CD8-positive, alpha-beta memory T cell (primary cell): ENCODE results near the gene GRIN3A. TPM values are rescaled to one million over a fixed set of nuclear protein-coding genes. Genes with fewer than 3 reads are reported as not detected.

ENCODE experiments used
- CTCF ChIA-PET: fragments of 350-600 bp; sonication (Branson Sonifier 250); formaldehyde crosslinking; loops from one replicate; lab custom pipeline; 2021; ENCODE audit warnings: antibody characterized with exemption; lab: Charles Lee
- POLR2A ChIA-PET: fragments of 350-600 bp; sonication (Branson Sonifier 250); formaldehyde crosslinking; loops from one replicate; lab custom pipeline; 2021; ENCODE audit warnings: antibody characterized with exemption; lab: Charles Lee
- DNase-seq, 5 donors: peaks; one replicate each; pipeline versions ENCODE4 v3.0.0 to v3.0.0-alpha.2; 2020 to 2022; ENCODE audit warnings: mixed read lengths in 1 of 5
- H3K27ac ChIP-seq: one replicate; pipeline ENCODE4 v1.7.0; 2013; ENCODE audit warnings: low read depth, mild to moderate bottlenecking, low read length, moderate library complexity
- H3K27me3 ChIP-seq: 2 replicates; pipeline ENCODE4 v1.7.0; 2013; ENCODE audit warnings: low read length, mild to moderate bottlenecking; ENCODE audit not compliant: insufficient read depth, poor library complexity, severe bottlenecking
- H3K36me3 ChIP-seq: 2 replicates; pipeline ENCODE4 v1.7.0; 2013; ENCODE audit warnings: mild to moderate bottlenecking, low read length, moderate library complexity; ENCODE audit not compliant: insufficient read depth
- H3K4me1 ChIP-seq: 2 replicates; pipeline ENCODE4 v1.7.0; 2013; ENCODE audit warnings: mild to moderate bottlenecking, low read length, moderate library complexity; ENCODE audit not compliant: insufficient read depth
- H3K4me3 ChIP-seq: 2 replicates; pipeline ENCODE4 v1.7.0; 2013; ENCODE audit warnings: mild to moderate bottlenecking, low read length
- H3K9me3 ChIP-seq: 2 replicates; pipeline ENCODE4 v1.7.0; 2013; ENCODE audit warnings: mild to moderate bottlenecking, low read length
- H3K27ac Mint-ChIP-seq, 8 donors: one replicate each; pipeline ENCODE4 v1.8.0; 2020 to 2021; ENCODE audit warnings: mixed read lengths in 8 of 8, mild to moderate bottlenecking in 6 of 8, inconsistent platforms in 3 of 8, moderate library complexity in 3 of 8
- H3K27me3 Mint-ChIP-seq, 2 donors: one replicate each; pipeline ENCODE4 v1.8.0; 2020 to 2021; ENCODE audit warnings: mixed read lengths in 2 of 2, mild to moderate bottlenecking in 1 of 2, moderate library complexity in 1 of 2
- H3K36me3 Mint-ChIP-seq, 3 donors: one replicate each; pipeline ENCODE4 v1.8.0; 2020 to 2021; ENCODE audit warnings: mixed read lengths in 3 of 3, inconsistent platforms in 1 of 3, mild to moderate bottlenecking in 1 of 3
- H3K4me1 Mint-ChIP-seq, 3 donors: one replicate each; pipeline ENCODE4 v1.8.0; 2020 to 2021; ENCODE audit warnings: mixed read lengths in 3 of 3, inconsistent platforms in 1 of 3, mild to moderate bottlenecking in 1 of 3
- H3K4me3 Mint-ChIP-seq, 7 donors: one replicate each; pipeline ENCODE4 v1.8.0; 2020 to 2021; ENCODE audit warnings: mixed read lengths in 7 of 7, mild to moderate bottlenecking in 6 of 7, moderate library complexity in 4 of 7, inconsistent platforms in 2 of 7
- H3K9me3 Mint-ChIP-seq, 5 donors: one replicate each; pipeline ENCODE4 v1.8.0; 2020 to 2022; ENCODE audit warnings: mixed read lengths in 5 of 5, mild to moderate bottlenecking in 3 of 5, moderate library complexity in 2 of 5, inconsistent platforms in 1 of 5
- polyA plus RNA-seq: library from polyadenylated mRNA; unstranded; fragments of 300-500 nt; fragmentation: Illumina TruSeq; gene quantifications from one replicate; pipeline ENCODE4 v1.2.3, GENCODE V29; 2021
- total RNA-seq, 2 experiments: library from RNA; stranded (reverse); gene quantifications; one replicate each; pipeline ENCODE4 v1.2.3, GENCODE V29; 2021

GRIN3A gene
- total and polyA plus RNA-seq, 3 experiments from 2014 or later = 0.03 TPM; not detected in 2

GRCh38 chr9:101711330-101711941 lies 27.0 kb downstream of the GRIN3A start:
- Histone ChIP-seq H3K27me3 (no peaks in the 10 kb centered on the region), H3K36me3 (no peaks in the 10 kb centered on the region), H3K4me1 (no peaks in the 10 kb centered on the region), H3K4me3 (no peak overlapping the region), H3K27ac (no peak overlapping the region), H3K9me3 (no peaks in the 10 kb centered on the region)
- peak in 1 of 5 donors; percentile 11 for DNase-seq
- peaks cover 0 to 2% (median 0%) of the 10 kb centered on the region in 5 donors for H3K9me3 Mint-ChIP-seq
- no peaks in the 10 kb centered on the region for H3K4me1 Mint-ChIP-seq
- CTCF ChIA-PET = no interaction called here
- no peaks in the 10 kb centered on the region for H3K36me3 Mint-ChIP-seq
- POLR2A ChIA-PET = no interaction called here
- H3K27me3 Mint-ChIP-seq = peaks cover 3 to 6% of the 10 kb centered on the region in 2 donors
- no peak overlapping the region for H3K27ac Mint-ChIP-seq
- no peak overlapping the region for H3K4me3 Mint-ChIP-seq

- POLR2A ChIA-PET = no interaction called here
- no peak for DNase-seq
- Mint-ChIP-seq H3K27me3 (peaks cover 7 to 13% of the 10 kb centered on the region in 2 donors), H3K27ac (no peak overlapping the region), H3K9me3 (peaks cover 0 to 6% (median 0%) of the 10 kb centered on the region in 5 donors), H3K4me1 (peaks cover 1 to 9% (median 6%) of the 10 kb centered on the region in 3 donors), H3K4me3 (no peak overlapping the region), H3K36me3 (no peaks in the 10 kb centered on the region)
- Histone ChIP-seq H3K4me3 (no peak overlapping the region), H3K27ac (no peak overlapping the region), H3K4me1 (peaks cover 4% of the 10 kb centered on the region), H3K36me3 (no peaks in the 10 kb centered on the region), H3K9me3 (no peaks in the 10 kb centered on the region), H3K27me3 (no peaks in the 10 kb centered on the region)
- CTCF ChIA-PET = no interaction called here
Observed at GRCh38 chr9:101708855-101709254, 29.6 kb downstream of the GRIN3A start.

GRCh38 chr9:101707721-101708120 lies 30.7 kb downstream of the GRIN3A start:
- H3K27ac ChIP-seq = no peak overlapping the region
- Mint-ChIP-seq H3K27me3 (peaks cover 7 to 13% of the 10 kb centered on the region in 2 donors), H3K9me3 (peaks cover 0 to 6% (median 0%) of the 10 kb centered on the region in 5 donors), H3K36me3 (no peaks in the 10 kb centered on the region), H3K4me3 (no peak overlapping the region), H3K4me1 (peaks cover 1 to 9% (median 6%) of the 10 kb centered on the region in 3 donors), H3K27ac (no peak overlapping the region)
- no peaks in the 10 kb centered on the region for H3K36me3 ChIP-seq
- peaks cover 4% of the 10 kb centered on the region for H3K4me1 ChIP-seq
- no peaks in the 10 kb centered on the region for H3K9me3 ChIP-seq
- H3K4me3 ChIP-seq = no peak overlapping the region
- no peak for DNase-seq
- POLR2A ChIA-PET = no interaction called here
- CTCF ChIA-PET = no interaction called here
- no peaks in the 10 kb centered on the region for H3K27me3 ChIP-seq

GRCh38 chr9:101706997-101707396 lies 31.4 kb downstream of the GRIN3A start:
- Mint-ChIP-seq H3K4me1 (peaks cover 1 to 9% (median 6%) of the 10 kb centered on the region in 3 donors), H3K27ac (peak overlapping the region in 1 of 8 donors; percentile 12), H3K27me3 (peaks cover 7 to 13% of the 10 kb centered on the region in 2 donors), H3K36me3 (no peaks in the 10 kb centered on the region), H3K9me3 (peaks cover 0 to 6% (median 0%) of the 10 kb centered on the region in 5 donors), H3K4me3 (no peak overlapping the region)
- DNase-seq = no peak
- peaks cover 4% of the 10 kb centered on the region for H3K4me1 ChIP-seq
- POLR2A ChIA-PET = no interaction called here
- no peaks in the 10 kb centered on the region for H3K36me3 ChIP-seq
- CTCF ChIA-PET = no interaction called here
- H3K27ac ChIP-seq = no peak overlapping the region
- H3K4me3 ChIP-seq = no peak overlapping the region
- H3K27me3 ChIP-seq = no peaks in the 10 kb centered on the region
- no peaks in the 10 kb centered on the region for H3K9me3 ChIP-seq

GRCh38 chr9:101706261-101706798 lies 32.1 kb downstream of the GRIN3A start:
- H3K27me3 ChIP-seq = no peaks in the 10 kb centered on the region
- no peaks in the 10 kb centered on the region for H3K36me3 Mint-ChIP-seq
- POLR2A ChIA-PET = no interaction called here
- H3K4me1 ChIP-seq = peaks cover 4% of the 10 kb centered on the region
- H3K27me3 Mint-ChIP-seq = peaks cover 4 to 15% of the 10 kb centered on the region in 2 donors
- H3K4me3 Mint-ChIP-seq = no peak overlapping the region
- CTCF ChIA-PET = no interaction called here
- H3K9me3 Mint-ChIP-seq = peaks cover 0 to 6% (median 0%) of the 10 kb centered on the region in 5 donors
- H3K27ac Mint-ChIP-seq = no peak overlapping the region
- H3K4me3 ChIP-seq = no peak overlapping the region
- no peak for DNase-seq
- H3K36me3 ChIP-seq = no peaks in the 10 kb centered on the region
- no peak overlapping the region for H3K27ac ChIP-seq
- peaks cover 1 to 9% (median 6%) of the 10 kb centered on the region in 3 donors for H3K4me1 Mint-ChIP-seq
- H3K9me3 ChIP-seq = no peaks in the 10 kb centered on the region

- Mint-ChIP-seq H3K36me3 (no peaks in the 10 kb centered on the region), H3K4me1 (peaks cover 1 to 9% (median 6%) of the 10 kb centered on the region in 3 donors), H3K27me3 (peaks cover 4 to 12% of the 10 kb centered on the region in 2 donors), H3K27ac (peak overlapping the region in 2 of 8 donors; percentile 19 to 90), H3K9me3 (peaks cover 0 to 7% (median 0%) of the 10 kb centered on the region in 5 donors), H3K4me3 (peak overlapping the region in 6 of 7 donors; percentile 18 to 73 (median 51))
- Histone ChIP-seq H3K4me1 (peaks cover 4% of the 10 kb centered on the region), H3K27ac (no peak overlapping the region), H3K36me3 (no peaks in the 10 kb centered on the region), H3K4me3 (peak overlapping the region; percentile 31), H3K9me3 (no peaks in the 10 kb centered on the region), H3K27me3 (no peaks in the 10 kb centered on the region)
- POLR2A ChIA-PET = no interaction called here
- CTCF ChIA-PET = no interaction called here
- peak in 1 of 5 donors; percentile 39 for DNase-seq
Observed at GRCh38 chr9:101705135-101705661, 33.2 kb downstream of the GRIN3A start.

GRCh38 chr9:101702257-101702656 lies 36.2 kb downstream of the GRIN3A start:
- Mint-ChIP-seq H3K9me3 (peaks cover 0 to 10% (median 5%) of the 10 kb centered on the region in 5 donors), H3K36me3 (no peaks in the 10 kb centered on the region), H3K4me1 (peaks cover 1 to 9% (median 6%) of the 10 kb centered on the region in 3 donors), H3K27ac (no peak overlapping the region), H3K27me3 (peaks cover 4 to 10% of the 10 kb centered on the region in 2 donors), H3K4me3 (no peak overlapping the region)
- H3K4me3 ChIP-seq = no peak overlapping the region
- H3K9me3 ChIP-seq = no peaks in the 10 kb centered on the region
- peaks cover 4% of the 10 kb centered on the region for H3K4me1 ChIP-seq
- DNase-seq = no peak
- H3K27ac ChIP-seq = no peak overlapping the region
- H3K27me3 ChIP-seq = no peaks in the 10 kb centered on the region
- ChIA-PET CTCF (no interaction called here), POLR2A (no interaction called here)
- no peaks in the 10 kb centered on the region for H3K36me3 ChIP-seq

- ChIA-PET CTCF (no interaction called here), POLR2A (no interaction called here)
Observed at GRCh38 chr9:101693546-101694336, 44.7 kb downstream of the GRIN3A start.

More at GRCh38 chr9:101693546-101694336, 44.7 kb downstream of the GRIN3A start:
- no peak overlapping the region for H3K4me3 Mint-ChIP-seq
- H3K27ac Mint-ChIP-seq = no peak overlapping the region
- no peaks in the 10 kb centered on the region for H3K27me3 Mint-ChIP-seq
- no peaks in the 10 kb centered on the region for H3K4me1 ChIP-seq
- H3K9me3 Mint-ChIP-seq = peaks cover 0 to 2% (median 0%) of the 10 kb centered on the region in 5 donors
- no peaks in the 10 kb centered on the region for H3K27me3 ChIP-seq
- no peak for DNase-seq
- H3K36me3 Mint-ChIP-seq = no peaks in the 10 kb centered on the region
- no peaks in the 10 kb centered on the region for H3K4me1 Mint-ChIP-seq
- H3K9me3 ChIP-seq = no peaks in the 10 kb centered on the region
- H3K36me3 ChIP-seq = no peaks in the 10 kb centered on the region
- H3K4me3 ChIP-seq = no peak overlapping the region
- H3K27ac ChIP-seq = no peak overlapping the region
